Nephron progenitor cell (in vitro differentiated cells): Measurements from ENCODE around the gene PIAS4.
"Not testable (repeated sequence)": the region's sequence is repeated elsewhere in the genome, so short reads cannot be mapped to it uniquely, and the experiment has no call there.

ENCODE experiments used
- DNase-seq: peaks from one replicate; pipeline ENCODE4 v3.0.0; 2021
- H3K27ac Mint-ChIP-seq: 2 replicates; pipeline ENCODE4 v1.8.0; 2021; ENCODE audit warnings: mild to moderate bottlenecking, moderate library complexity, mixed read lengths
- H3K27me3 Mint-ChIP-seq: 2 replicates; pipeline ENCODE4 v1.8.0; 2021; ENCODE audit warnings: mild to moderate bottlenecking, low read depth, mixed read lengths; ENCODE audit not compliant: poor library complexity
- H3K36me3 Mint-ChIP-seq: 2 replicates; pipeline ENCODE4 v1.8.0; 2021; ENCODE audit warnings: low read depth, mixed read lengths
- H3K4me1 Mint-ChIP-seq: 2 replicates; pipeline ENCODE4 v1.8.0; 2021; ENCODE audit warnings: mixed read lengths
- H3K4me3 Mint-ChIP-seq: 2 replicates; pipeline ENCODE4 v1.8.0; 2021; ENCODE audit warnings: mild to moderate bottlenecking, moderate library complexity, mixed read lengths
- H3K9me3 Mint-ChIP-seq: 2 replicates; pipeline ENCODE4 v1.8.0; 2021; ENCODE audit warnings: mild to moderate bottlenecking, moderate library complexity, mixed read lengths
- TF ChIP-seq, protein P1 (sequence below): fragments of 200-600 bp; sonication (generic); IDR thresholded peaks from 2 replicates; pipeline ENCODE4 v1.5.0; 2021; ENCODE audit warnings: antibody characterized with exemption

The PIAS4 gene

DNA sequence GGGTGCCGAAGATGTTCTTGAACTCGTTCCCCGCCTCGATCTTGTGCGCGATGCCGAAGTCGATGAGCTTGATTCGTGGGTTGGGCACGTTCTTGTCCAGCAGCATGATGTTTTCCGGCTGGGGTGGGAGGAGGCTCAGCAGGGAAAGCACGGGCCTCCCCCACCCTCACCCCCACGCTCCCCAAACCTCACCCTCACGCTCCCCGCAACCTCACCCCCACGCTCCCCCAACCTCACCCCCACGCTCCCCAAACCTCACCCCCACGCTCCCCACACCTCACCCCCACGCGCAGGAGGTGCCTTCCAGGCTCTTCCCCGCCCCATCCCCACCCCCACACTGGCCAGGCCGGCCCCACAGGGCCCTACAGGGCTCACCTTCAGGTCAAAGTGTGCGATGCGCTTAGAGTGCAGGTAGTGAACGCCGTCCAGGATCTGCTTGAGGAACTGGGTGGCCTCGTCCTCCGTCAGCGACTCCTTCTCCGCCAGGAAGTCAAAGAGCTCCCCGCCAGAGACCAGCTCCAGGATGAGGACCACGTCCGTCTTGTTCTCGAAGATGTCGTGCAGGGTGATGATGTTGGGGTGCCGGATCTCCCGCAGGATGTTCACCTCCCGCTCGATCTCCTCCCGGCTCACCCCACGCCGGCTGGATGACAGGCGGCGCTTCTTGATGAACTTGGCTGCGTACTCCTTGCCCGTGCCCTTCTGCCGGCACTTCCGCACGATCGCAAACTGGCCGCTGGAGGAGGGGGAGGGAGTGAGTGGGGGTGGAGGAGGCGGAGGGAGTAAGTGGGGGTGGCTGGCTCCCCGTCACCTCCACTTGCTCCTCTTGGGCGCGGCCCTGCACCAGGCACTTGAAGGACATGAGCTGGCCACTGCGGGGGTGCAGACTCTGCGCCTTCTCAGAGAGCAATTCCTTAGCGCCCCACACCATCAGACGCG, 43.0 kb upstream of the PIAS4 start:
- no peak overlapping the region for H3K4me3 Mint-ChIP-seq
- no peak for DNase-seq
- peaks cover 39% of the 10 kb centered on the region for H3K36me3 Mint-ChIP-seq
- H3K27me3 Mint-ChIP-seq = no peaks in the 10 kb centered on the region
- H3K27ac Mint-ChIP-seq = peak overlapping the region; percentile 71
- H3K4me1 Mint-ChIP-seq = peaks cover 21% of the 10 kb centered on the region
- H3K9me3 Mint-ChIP-seq = no peaks in the 10 kb centered on the region
- TF ChIP-seq, protein P1, sequence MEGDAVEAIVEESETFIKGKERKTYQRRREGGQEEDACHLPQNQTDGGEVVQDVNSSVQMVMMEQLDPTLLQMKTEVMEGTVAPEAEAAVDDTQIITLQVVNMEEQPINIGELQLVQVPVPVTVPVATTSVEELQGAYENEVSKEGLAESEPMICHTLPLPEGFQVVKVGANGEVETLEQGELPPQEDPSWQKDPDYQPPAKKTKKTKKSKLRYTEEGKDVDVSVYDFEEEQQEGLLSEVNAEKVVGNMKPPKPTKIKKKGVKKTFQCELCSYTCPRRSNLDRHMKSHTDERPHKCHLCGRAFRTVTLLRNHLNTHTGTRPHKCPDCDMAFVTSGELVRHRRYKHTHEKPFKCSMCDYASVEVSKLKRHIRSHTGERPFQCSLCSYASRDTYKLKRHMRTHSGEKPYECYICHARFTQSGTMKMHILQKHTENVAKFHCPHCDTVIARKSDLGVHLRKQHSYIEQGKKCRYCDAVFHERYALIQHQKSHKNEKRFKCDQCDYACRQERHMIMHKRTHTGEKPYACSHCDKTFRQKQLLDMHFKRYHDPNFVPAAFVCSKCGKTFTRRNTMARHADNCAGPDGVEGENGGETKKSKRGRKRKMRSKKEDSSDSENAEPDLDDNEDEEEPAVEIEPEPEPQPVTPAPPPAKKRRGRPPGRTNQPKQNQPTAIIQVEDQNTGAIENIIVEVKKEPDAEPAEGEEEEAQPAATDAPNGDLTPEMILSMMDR = no peak

DNA sequence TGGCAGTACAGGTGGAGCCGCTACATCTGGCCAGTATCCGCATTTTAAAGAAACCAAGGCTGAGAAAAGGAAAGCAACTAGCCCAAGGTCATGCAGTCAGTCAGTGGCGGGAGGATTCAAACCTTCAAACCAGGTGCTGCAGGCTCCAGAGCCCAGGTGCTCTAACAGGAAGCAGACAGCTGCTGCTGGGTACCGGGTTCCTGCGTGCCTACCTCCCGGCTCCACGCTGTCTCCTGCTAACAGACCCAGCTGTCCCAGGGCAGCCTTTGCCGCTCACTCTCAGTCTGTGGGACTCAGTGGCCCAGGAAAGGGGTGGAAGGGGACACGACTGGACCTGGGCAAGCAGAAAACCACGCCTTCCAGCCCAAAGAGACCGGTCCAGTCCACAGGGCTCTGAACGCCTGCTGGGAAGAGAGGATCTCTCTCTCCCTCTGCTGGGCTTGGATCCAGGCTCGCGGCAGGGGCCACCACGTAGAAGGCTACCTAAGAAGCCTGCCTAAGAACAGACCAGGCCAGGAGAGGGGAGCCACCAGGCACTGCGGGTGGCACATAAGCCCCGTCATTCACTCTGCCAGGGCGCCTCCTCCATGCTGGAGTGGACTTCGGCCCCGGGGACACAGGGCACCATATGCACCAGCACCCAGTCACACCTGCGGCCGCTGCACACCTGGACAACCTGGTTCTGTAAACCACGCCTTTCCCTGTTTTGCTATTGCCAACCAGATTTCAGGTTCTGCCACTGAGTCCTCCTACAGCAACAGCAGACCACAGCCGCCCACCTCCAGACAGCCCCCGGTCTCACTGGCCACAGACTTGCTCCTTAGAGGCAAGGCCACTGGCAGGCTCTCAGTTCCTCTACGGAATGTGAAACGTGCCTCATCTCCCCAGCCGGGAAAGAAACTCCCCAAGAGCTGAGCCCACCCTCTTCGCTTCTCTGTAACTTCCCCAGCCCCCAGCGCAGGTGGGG, 41.2 kb upstream of the PIAS4 start:
- no peak overlapping the region for H3K4me3 Mint-ChIP-seq
- H3K27ac Mint-ChIP-seq = peak overlapping the region; percentile 86
- no peaks in the 10 kb centered on the region for H3K9me3 Mint-ChIP-seq
- TF ChIP-seq, protein P1 = no peak
- peaks cover 39% of the 10 kb centered on the region for H3K36me3 Mint-ChIP-seq
- DNase-seq = no peak
- peaks cover 4% of the 10 kb centered on the region for H3K27me3 Mint-ChIP-seq
- peaks cover 33% of the 10 kb centered on the region for H3K4me1 Mint-ChIP-seq

DNA sequence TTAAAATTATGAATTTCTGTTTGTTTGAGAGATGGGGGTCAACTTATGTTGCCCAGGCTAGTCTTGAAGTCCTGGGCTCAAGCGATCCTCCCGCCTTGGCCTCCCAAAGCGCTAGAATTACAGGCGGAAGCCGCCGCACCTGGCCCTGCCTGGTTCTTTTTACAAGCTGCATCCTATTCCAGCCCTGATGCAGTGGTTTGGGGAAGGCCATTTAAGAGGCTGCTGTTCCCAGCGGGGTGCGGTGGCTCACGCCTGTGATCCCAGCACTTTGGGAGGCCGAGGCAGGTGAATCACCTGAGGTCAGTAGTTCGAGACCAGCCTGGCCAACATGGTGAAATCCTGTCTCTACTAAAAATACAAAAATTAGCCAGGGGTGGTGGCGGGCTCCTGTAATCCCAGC, 39.6 kb upstream of the PIAS4 start:
- not testable (repeated sequence) for H3K27me3 Mint-ChIP-seq
- H3K36me3 Mint-ChIP-seq = peaks cover 33% of the 10 kb centered on the region

DNA sequence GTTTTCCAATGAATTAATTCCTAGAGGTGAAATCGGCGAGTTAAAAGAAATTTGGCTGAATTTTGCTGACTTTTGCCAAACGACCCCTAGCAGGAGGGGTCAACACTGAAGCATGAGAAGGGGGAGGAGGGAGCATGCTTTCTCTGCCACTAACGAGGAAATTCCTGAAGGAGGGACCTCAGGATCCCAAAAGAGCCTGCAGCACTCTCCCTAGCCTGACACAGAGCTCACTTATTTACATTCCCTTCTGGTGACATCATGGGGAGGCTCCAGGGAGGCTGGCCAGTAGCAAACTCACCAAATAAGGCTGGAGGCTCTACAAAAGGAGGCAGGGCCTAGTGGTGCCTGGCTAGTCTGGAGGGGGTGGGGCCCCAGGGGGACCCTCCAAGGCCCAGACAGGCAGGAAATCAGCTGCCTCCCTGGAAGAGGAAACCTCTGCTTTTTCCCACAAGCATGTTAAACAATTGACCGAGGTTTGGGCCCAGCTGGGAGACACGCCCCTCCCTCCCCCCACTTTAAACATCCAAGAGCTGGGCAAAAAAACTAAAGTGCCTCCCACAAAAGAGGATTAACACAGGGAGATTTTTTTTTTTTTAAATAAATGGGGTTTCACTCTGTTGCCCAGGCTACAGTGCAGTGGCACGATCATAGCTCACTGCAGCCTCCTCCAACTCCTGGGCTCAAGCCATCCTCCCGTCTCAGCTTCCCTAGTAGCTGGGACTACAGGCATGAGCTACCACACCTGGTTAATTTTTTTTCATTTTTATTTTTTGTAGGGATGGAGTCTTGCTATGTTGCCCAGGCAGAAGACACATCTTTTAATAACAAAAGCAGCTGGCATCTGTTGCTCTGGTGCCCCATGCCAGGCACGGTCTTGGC, 38.7 kb upstream of the PIAS4 start:
- DNase-seq = peak; percentile 76

More for the DNA sequence above, 39.6 kb upstream of the PIAS4 start:
- H3K27ac Mint-ChIP-seq = peak overlapping the region; percentile 99
- H3K4me1 Mint-ChIP-seq = peaks cover 35% of the 10 kb centered on the region
- not testable (repeated sequence) for DNase-seq, H3K9me3 Mint-ChIP-seq
- H3K4me3 Mint-ChIP-seq = peak overlapping the region; percentile 89

DNA sequence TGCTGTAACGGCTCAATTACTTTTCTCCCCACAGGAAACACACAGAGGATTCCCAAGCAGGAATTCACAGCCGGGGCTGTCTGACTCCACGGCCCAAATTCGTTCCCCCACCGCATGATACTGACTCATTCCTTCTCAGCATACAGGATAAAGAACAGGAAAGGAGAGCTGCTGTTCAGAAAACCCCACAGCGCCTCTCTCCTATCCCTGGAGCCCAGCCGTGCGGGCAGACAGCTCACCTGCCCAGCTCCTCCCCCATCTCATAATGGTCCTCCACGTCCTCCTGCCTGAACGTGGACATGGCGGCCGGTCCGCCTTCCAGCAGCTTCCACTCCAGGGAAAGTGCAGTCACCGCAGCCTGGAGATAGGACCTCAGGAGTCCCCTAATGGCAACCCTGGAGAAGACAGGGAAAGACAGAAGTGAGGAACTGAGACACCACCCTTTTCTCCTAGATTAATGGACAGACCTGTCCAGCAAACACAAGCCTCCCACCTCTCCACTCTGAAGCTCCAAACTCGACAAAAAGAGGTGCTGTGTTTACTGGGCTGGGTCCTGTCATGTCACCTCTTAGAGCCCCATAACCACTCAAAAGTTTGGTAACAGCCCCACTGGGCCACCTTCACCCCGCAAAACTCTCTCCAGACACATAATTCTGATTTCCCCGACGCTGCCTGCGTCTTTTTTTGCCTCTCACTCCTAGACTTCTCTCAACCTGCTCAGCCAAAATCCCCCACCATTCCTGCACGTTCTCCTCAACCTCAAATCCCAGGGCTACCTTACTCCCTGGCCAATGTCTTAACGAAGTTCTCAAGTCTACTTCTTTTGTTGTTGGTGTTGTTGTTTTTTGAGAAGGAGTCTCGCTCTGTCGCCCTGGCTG, 37.9 kb upstream of the PIAS4 start:
- Mint-ChIP-seq H3K4me1 (peaks cover 35% of the 10 kb centered on the region), H3K36me3 (peaks cover 23% of the 10 kb centered on the region), H3K27me3 (peaks cover 6% of the 10 kb centered on the region), H3K4me3 (peak overlapping the region; percentile 89), H3K27ac (peak overlapping the region; percentile 99), H3K9me3 (no peaks in the 10 kb centered on the region)
- peak; percentile 32 for DNase-seq
- TF ChIP-seq, protein P1 = peak; percentile 20

More for the DNA sequence above, 38.7 kb upstream of the PIAS4 start:
- Mint-ChIP-seq H3K27ac (peak overlapping the region; percentile 99), H3K4me3 (peak overlapping the region; percentile 89), H3K36me3 (peaks cover 27% of the 10 kb centered on the region), H3K27me3 (peaks cover 6% of the 10 kb centered on the region), H3K4me1 (peaks cover 35% of the 10 kb centered on the region), H3K9me3 (no peaks in the 10 kb centered on the region)
- TF ChIP-seq, protein P1 = no peak
